Right lobe of liver (tissue), 4 donors: ENCODE measurements around the gene DNASE1L3.

Experiments
- CTCF ChIP-seq, 4 donors: fragments of 200-600 bp in 3 of 4; fragments of 450-650 bp in 1 of 4; IDR thresholded peaks; one replicate each; pipeline versions ENCODE4 v1.5.1 to v1.8.0; 2016 to 2022; ENCODE audit warnings: antibody characterized with exemption in 4 of 4, mild to moderate bottlenecking in 2 of 4
- POLR2A ChIP-seq: fragments of 450-650 bp; IDR thresholded peaks from one replicate; pipeline ENCODE4 v1.6.1; 2017; ENCODE audit warnings: antibody characterized with exemption, mild to moderate bottlenecking
- donor health status: DM: no; HTN: no; CAD: no.
- donor health status: DM: no; HTN: no; CAD: no.
- donor health status: DM: no; HTN: yes; CAD: no.

- TF ChIP-seq CTCF (IDR thresholded peaks at IDR 0.05) (no peak), POLR2A (no peak)
Measured at GRCh38 chr3:58198804-58199203, 12.0 kb downstream of the DNASE1L3 start.
